SHP77 treated with DMSO at 0.1 percent for 48 hours (cell line): ENCODE results near the gene ZC3HAV1.
"Not testable (repeated sequence)": the region's sequence is repeated elsewhere in the genome, so short reads cannot be mapped to it uniquely, and the experiment has no call there.

ENCODE experiments used
- DNase-seq: peaks from one replicate; lab custom pipeline; 2025; lab: John Stamatoyannopoulos, UW

ZC3HAV1 gene

GRCh38 chr7:139049936-139050335 is 59.6 kb downstream of the ZC3HAV1 start:
- no peak for DNase-seq

- no peak for DNase-seq
These were observed 60.4 kb downstream of the ZC3HAV1 start for GRCh38 chr7:139049111-139049510.

- DNase-seq, result no peak
These were observed 61.5 kb downstream of the ZC3HAV1 start for GRCh38 chr7:139047970-139048369.

DNA sequence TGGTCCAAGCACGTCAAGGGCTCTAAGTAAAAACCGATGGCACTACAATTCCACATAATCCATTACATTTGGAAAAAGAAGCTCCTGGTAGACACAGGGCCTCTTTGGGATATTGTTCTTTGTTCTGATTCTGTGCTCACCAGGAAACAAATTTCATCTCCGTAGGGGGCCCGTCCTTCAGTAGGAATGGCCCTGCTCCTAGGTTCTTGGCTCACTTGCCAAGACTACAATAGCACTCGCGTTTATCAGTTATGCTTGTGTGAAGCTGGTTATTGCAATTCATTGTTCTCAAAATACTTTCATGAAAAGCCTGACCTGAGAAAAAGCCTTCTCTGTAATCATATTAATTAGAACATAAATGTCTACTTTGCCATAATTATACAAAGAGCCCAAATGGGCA is 63.4 kb downstream of the ZC3HAV1 start:
- no peak for DNase-seq

DNA sequence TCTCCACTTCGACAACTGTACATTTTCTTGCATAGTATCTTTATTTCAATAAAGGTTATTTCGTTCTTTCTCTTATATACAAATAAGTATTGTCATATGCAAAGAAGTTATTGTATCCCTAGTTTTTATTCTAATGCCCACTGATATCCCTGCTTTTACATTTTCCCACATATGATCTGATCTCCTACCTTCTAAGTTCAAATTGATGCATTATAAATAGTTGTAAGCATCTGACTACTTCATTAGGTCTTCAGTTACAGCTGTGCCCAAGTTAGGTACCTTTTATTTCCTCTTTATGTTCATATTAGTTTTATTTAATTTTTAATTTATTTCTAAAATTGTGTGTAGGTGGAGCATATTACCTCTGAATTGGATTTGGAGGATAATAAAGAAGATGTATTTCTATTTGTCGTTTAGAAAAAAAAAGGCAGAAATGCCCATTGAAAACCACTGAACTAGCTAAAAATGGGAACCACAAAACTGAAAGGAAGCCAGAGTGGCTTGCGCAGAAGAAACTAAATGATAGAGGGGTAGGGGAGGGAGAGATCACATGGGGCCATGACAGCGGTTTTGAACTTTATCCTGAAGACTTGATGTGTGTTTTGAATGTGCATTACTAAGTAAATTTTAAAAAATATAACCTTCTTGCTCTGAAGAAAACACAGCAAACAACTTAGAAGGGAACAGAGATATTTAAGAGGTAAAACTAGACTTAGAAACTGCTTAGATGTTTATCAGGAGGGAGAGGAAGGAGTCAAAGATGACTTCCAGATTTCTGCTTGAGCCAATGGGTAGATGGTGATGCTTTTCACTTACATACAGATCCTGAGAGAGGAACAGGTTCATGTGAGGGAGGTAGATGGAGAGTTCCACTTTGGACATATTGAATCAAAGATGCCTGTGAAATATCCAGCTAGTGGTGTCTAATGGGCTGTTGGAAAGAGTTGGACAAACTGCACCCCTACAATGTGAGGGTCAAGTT is 64.4 kb downstream of the ZC3HAV1 start:
- no peak for DNase-seq

DNA sequence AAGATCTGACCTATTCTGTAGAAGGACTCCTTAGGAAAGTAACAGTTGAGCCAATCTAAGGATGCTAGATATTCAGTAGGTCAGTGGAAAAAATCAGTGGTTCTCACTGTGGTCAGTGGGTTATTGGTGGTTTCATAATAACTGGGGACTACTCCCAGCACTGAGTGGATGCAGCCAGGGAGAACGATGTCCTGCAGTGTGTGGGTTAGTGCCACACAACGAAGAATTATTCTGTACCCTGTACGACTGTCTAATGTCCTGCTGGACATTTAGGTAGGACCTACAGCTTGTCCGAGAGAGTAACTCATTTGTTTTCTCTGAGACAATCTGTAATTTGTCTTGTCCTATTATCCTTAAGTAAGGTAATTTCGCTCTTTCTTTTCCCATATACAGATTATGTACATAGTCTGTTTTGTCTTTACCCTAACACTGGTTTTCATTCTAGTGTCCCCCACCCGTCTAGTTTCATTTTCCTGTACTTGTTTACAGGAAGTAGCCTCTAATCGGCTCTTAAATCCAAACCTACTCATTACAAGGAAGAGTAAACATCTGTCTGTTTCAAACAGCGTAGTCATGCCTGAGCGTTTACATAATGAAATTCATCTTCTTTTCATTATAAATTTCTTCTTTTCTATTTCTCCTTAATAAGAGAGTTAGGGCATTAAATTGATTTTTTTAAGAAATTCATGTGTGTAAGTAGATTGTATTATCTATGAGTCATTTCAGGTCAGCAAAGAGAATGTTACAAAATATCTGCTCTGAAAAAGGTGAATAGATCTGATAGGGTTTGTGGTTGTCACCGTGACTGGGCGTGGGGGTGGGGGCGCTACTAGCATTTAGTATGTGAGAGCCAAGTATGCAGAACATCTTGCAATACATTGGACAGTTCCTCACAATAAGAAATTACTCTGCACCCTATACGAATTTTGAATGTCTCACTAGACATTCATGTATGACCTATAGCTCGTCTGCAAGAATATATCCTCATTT is 65.4 kb downstream of the ZC3HAV1 start:
- DNase-seq, result no peak

- DNase-seq, result no peak
These were observed 68.0 kb downstream of the ZC3HAV1 start for GRCh38 chr7:139041378-139042085.

- no peak for DNase-seq
These were observed 70.8 kb downstream of the ZC3HAV1 start for GRCh38 chr7:139038691-139039090.

DNA sequence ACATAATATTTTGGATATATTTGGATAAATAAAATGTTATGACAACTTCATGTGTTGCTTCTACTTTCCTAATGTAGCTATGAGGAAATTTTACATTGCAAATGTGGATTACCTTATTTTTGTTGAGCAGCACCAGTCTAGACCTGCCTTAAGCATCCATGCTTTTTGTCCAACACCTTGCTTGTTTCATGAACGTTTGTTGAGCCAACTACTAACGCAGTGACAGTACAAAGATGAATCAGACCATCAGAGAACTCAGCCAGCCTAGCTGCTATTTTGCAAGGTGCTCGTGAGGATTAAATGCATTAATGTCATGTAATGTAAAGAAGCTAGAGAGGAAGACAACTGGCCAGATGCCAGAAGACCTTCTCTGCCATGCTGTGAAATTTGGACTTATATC is 72.6 kb downstream of the ZC3HAV1 start:
- no peak for DNase-seq

- peak; percentile 48 for DNase-seq
These were observed 73.8 kb downstream of the ZC3HAV1 start, which contains the start of gene ZC3HAV1L for GRCh38 chr7:139035586-139036353. Gene ZC3HAV1L (minus strand): TSS chr7:139036042. CDS start chr7:139036017, 25 bp downstream.

GRCh38 chr7:139034855-139035585 is 74.5 kb downstream of the ZC3HAV1 start:
- no peak for DNase-seq

GRCh38 chr7:139034336-139034735 is 75.2 kb downstream of the ZC3HAV1 start:
- DNase-seq, result no peak

DNA sequence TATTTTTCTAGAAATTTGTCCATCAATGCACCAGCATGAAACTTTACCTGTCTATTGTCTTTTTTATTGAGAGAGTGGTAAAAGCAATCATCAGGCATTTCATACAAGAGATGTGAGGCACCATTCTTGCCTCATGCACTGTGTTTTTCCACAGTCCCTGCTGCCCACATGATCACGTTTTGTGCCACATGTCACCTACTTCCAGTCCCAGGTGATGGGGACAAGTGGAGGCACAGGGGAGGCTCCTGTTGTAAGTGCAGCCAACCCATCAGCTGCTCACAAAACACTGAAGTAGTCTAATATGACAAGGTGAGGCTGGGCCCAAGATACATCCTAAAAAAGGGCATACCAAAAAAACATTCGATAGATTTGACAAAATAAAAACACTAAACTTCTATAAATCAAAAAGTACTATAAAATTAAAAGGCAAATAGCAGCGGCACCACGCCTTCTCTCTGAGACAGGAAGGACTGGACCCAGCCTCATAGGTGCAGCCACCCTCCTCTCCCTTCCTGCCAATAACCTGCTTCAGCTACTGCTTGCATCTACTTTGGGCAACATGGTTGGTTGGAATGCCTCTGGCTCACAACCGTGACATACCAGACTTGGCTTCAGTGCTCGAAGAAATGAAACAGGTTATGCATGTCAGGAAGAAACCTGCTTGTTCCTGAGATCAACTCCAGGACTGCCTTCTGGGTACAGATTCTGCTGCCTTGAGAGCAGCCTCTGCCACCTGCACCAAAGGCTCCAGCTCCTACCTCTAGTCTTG is 76.0 kb downstream of the ZC3HAV1 start:
- no peak for DNase-seq

DNA sequence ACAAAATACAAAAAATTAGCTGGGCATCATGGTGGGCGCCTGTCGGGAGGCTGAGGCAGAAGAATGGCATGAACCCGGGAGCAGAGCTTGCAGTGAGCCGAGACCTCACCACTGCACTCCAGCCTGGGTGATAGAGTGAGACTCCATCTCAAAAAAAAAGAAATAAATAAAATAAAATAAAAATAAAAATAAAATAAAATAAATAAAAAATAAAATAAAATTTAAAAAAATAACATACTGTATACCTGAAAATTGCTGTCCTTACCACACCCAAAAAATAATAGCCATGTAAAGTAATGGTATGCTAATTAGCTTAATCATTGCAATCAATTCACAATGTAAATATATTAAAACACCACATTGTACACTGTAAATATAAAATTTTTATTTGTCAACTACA is 77.0 kb downstream of the ZC3HAV1 start:
- DNase-seq, result no peak

GRCh38 chr7:139029353-139029752 is 80.2 kb downstream of the ZC3HAV1 start:
- no peak for DNase-seq

DNA sequence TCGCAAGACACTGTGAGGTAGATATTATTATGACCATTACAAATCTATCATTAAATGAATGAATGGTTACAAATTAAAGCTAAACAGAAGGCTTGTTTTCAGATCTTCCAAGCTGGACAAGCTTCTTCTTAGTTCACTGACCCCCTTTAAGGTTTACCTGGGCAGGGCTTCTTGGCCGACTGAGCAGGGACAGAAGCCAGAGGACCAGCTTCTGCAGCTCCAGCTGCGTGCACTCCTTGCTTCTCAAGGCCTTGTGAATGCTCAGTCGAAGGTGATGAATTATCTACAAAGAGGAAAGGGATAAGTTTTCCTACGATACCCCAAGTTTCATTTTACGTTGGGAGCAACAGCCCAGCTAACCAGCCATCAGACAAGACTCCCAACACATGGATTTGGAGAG is 83.0 kb downstream of the ZC3HAV1 start:
- no peak for DNase-seq

- not testable (repeated sequence) for DNase-seq
These were observed 83.7 kb downstream of the ZC3HAV1 start for GRCh38 chr7:139025861-139026260.

- DNase-seq, result no peak
These were observed 86.4 kb downstream of the ZC3HAV1 start for GRCh38 chr7:139023076-139023475.

DNA sequence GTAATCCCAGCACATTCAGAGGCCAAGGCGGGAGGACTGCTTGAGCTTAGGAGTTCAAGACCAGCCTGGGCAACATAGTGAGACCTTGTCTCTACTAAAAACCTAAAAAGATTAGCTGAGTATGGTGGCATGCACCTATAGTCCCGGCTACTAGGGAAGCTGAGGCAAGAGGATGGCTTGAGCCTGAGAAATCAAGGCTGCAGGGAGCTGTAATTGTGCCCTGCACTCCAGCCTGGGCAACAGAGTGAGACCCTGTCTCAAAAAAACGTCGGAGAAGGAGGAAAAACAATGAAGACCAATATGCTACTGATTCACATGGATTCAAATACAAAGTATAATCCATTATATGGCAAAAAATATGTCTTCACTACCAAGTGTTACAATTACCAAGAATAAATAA is 87.2 kb downstream of the ZC3HAV1 start:
- DNase-seq, result no peak

- no peak for DNase-seq
These were observed 90.6 kb downstream of the ZC3HAV1 start for GRCh38 chr7:139018910-139019309.
